K562 (cell line): ENCODE results near the gene ORAI1. TPM values are rescaled to one million over a fixed set of nuclear protein-coding genes. Genes with fewer than 3 reads are reported as not detected.

ENCODE experiments used
- COPS2 ChIP-seq: fragments of 450-650 bp; conservative IDR thresholded peaks from 2 replicates; pipeline ENCODE4 v1.6.1; 2016; ENCODE audit warnings: mild to moderate bottlenecking, moderate library complexity
- ELK3 ChIP-seq: fragments of 450-650 bp; formaldehyde crosslinking; IDR thresholded peaks from 2 replicates; pipeline ENCODE4 v1.4.0; 2020; ENCODE audit warnings: mild to moderate bottlenecking
- FOXK1 ChIP-seq: sonication (generic); formaldehyde crosslinking; IDR thresholded peaks from 2 replicates; pipeline ENCODE4 v1.8.0; 2022; ENCODE audit warnings: missing genetic modification reagents, mild to moderate bottlenecking, borderline replicate concordance
- FOXP4 ChIP-seq: sonication (generic); formaldehyde crosslinking; IDR thresholded peaks from 2 replicates; pipeline ENCODE4 v1.8.0; 2022; ENCODE audit warnings: mild to moderate bottlenecking, missing genetic modification reagents, borderline replicate concordance
- HMGXB4 ChIP-seq: sonication (generic); formaldehyde crosslinking; IDR thresholded peaks from 2 replicates; pipeline ENCODE4 v1.8.1; 2023; ENCODE audit warnings: mild to moderate bottlenecking, missing genetic modification reagents
- KLF10 ChIP-seq: fragments of 250-450 bp; sonication (Bioruptor Pico); IDR thresholded peaks from 2 replicates; pipeline ENCODE4 v1.6.1; 2021; ENCODE audit warnings: matching md5 sums
- KLF13 ChIP-seq: fragments of 450-650 bp; IDR thresholded peaks from 2 replicates; pipeline ENCODE4 v1.6.1; 2016; ENCODE audit warnings: missing genetic modification characterization, low read depth, mild to moderate bottlenecking, missing compliant biosample characterization, moderate library complexity, borderline replicate concordance
- MYNN ChIP-seq, 2 experiments: sonication (generic); formaldehyde crosslinking in 1 of 2; IDR thresholded peaks; 2 replicates each; pipeline versions ENCODE4 v1.5.0 to v1.6.1; 2016 to 2020; ENCODE audit warnings: antibody characterized with exemption in 1 of 2, missing genetic modification reagents in 1 of 2
- NELFE ChIP-seq: IDR thresholded peaks from 2 replicates; pipeline ENCODE4 v1.6.1; 2011; ENCODE audit warnings: mild to moderate bottlenecking; ENCODE audit not compliant: insufficient read depth, insufficient read length
- RHOXF2B ChIP-seq: fragments of 250-450 bp; sonication (Bioruptor Pico); conservative IDR thresholded peaks from 2 replicates; pipeline ENCODE4 v1.5.1; 2021
- STAG1 ChIP-seq: sonication (generic); formaldehyde crosslinking; IDR thresholded peaks from 2 replicates; pipeline ENCODE4 v1.5.0; 2020; ENCODE audit warnings: missing genetic modification reagents, borderline replicate concordance
- U2AF2 ChIP-seq: fragments of 200-400 bp; formaldehyde crosslinking; optimal IDR thresholded peaks from 2 replicates; pipeline ENCODE3; 2017; ENCODE audit warnings: low read depth, mild to moderate bottlenecking, low read length
- ZNF280B ChIP-seq: fragments of 250-450 bp; sonication (Bioruptor Pico); IDR thresholded peaks from 2 replicates; pipeline ENCODE4 v1.5.1; 2021; ENCODE audit warnings: mild to moderate bottlenecking
- ZNF668 ChIP-seq: fragments of 250-450 bp; sonication (Bioruptor Pico); IDR thresholded peaks from 2 replicates; pipeline ENCODE4 v1.8.0; 2022; ENCODE audit warnings: mild to moderate bottlenecking, inconsistent platforms
- polyA plus RNA-seq, 8 experiments: library from polyadenylated mRNA; depleted of rRNA in 4 of 8; stranded (reverse) in 5 of 8; unstranded in 3 of 8; fragments of >200 nt; fragmentation: Nextera tagmentation in 2 of 8; fragmentation: Illumina TruSeq in 1 of 8; extraction: Ambion mirVana in 2 of 8; extraction: Trizol in 1 of 8; gene quantifications; 2 replicates each; pipeline versions ENCODE4 v1.2.1 to v1.2.3, GENCODE V29; 2011 to 2014; ENCODE audit warnings: inconsistent platforms in 1 of 8, missing spikeins in 1 of 8
- total RNA-seq, 7 experiments: library from RNA; depleted of rRNA in 6 of 7; stranded (reverse); fragments of >200 nt in 6 of 7; fragmentation: Illumina TruSeq in 2 of 7; extraction: Trizol in 2 of 7; gene quantifications; 2 replicates each; pipeline versions ENCODE4 v1.2.1 to v1.2.3, GENCODE V29; 2011 to 2021; ENCODE audit warnings: low replicate concordance in 1 of 7
- TF ChIP-seq, protein P1 (sequence below): fragments of 450-650 bp; formaldehyde crosslinking; conservative IDR thresholded peaks from 2 replicates; pipeline ENCODE4 v1.4.0; 2022; ENCODE audit warnings: mild to moderate bottlenecking, missing genetic modification characterization
- TF ChIP-seq, protein P2 (sequence below): sonication (generic); formaldehyde crosslinking; IDR thresholded peaks from 2 replicates; pipeline ENCODE4 v1.8.1; 2022; ENCODE audit warnings: missing genetic modification reagents

Gene ORAI1
- total and polyA plus RNA-seq, 9 of the 15 experiments (the other 6 are each of a cell fraction or from before 2014, with no cell fraction given) = 2.6 to 23.8 (median 9.3) TPM

DNA sequence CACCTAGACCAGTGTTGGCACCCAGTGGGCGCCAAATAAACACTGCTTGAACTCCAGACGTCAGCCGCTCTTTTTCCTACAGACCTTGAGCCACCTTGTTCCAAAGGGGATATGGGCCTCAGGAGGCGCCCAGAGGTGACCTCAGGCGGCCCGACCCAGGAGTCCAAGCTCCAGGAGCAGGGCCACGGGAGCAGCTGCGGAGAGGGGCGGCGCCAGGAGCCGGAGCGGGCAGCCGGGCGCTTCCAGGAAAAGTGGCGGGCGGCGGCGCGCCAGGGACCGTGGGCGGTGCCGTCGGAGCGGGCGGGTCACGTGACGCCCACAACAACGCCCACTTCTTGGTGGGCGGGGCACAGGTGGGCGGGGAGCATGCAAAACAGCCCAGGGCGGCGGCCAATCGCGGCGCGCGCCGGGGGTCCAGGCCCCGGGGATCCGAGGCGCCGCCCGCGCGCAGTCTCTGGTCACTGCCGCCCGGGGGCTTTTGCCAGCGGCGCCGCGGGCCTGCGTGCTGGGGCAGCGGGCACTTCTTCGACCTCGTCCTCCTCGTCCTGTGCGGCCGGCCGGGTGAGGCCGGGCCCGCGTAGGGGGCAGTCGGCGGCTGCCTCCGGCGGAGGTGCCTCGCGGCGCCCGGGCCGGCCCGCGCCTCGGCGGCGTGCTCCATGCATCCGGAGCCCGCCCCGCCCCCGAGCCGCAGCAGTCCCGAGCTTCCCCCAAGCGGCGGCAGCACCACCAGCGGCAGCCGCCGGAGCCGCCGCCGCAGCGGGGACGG, at the start of gene ORAI1 (continued):
- TF ChIP-seq, protein P1, sequence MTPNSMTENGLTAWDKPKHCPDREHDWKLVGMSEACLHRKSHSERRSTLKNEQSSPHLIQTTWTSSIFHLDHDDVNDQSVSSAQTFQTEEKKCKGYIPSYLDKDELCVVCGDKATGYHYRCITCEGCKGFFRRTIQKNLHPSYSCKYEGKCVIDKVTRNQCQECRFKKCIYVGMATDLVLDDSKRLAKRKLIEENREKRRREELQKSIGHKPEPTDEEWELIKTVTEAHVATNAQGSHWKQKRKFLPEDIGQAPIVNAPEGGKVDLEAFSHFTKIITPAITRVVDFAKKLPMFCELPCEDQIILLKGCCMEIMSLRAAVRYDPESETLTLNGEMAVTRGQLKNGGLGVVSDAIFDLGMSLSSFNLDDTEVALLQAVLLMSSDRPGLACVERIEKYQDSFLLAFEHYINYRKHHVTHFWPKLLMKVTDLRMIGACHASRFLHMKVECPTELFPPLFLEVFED (CRISPR knock-in tag) = no peak
- TF ChIP-seq, protein P2, sequence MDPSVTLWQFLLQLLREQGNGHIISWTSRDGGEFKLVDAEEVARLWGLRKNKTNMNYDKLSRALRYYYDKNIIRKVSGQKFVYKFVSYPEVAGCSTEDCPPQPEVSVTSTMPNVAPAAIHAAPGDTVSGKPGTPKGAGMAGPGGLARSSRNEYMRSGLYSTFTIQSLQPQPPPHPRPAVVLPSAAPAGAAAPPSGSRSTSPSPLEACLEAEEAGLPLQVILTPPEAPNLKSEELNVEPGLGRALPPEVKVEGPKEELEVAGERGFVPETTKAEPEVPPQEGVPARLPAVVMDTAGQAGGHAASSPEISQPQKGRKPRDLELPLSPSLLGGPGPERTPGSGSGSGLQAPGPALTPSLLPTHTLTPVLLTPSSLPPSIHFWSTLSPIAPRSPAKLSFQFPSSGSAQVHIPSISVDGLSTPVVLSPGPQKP (CRISPR knock-in tag) = no peak
- TF ChIP-seq ZNF280B (CRISPR knock-in tag) (no peak), FOXK1 (CRISPR knock-in tag) (no peak), HMGXB4 (CRISPR knock-in tag) (no peak), FOXP4 (CRISPR knock-in tag) (no peak), RHOXF2B (CRISPR knock-in tag) (no peak), U2AF2 (no peak), KLF10 (no peak), NELFE (no peak), STAG1 (CRISPR knock-in tag) (no peak), ZNF668 (CRISPR knock-in tag) (no peak), KLF13 (tag) (peak; percentile 91; the same call in 1 of the 2 replicates), ELK3 (CRISPR knock-in tag) (no peak), COPS2 (no peak), MYNN (IDR thresholded peaks at IDR 0.05) (peak; percentile 34; the same call in 1 of the 2 replicates), MYNN (CRISPR knock-in tag; IDR thresholded peaks at IDR 0.05) (no peak)
